Neuronal stem cell (in vitro differentiated cells): Measurements from ENCODE around the gene STN1.

ENCODE experiments used
- DNase-seq: peaks from one replicate; pipeline ENCODE4 v3.0.0-alpha.2; 2013; ENCODE audit warnings: low spot score
- H2AFZ ChIP-seq: one replicate; pipeline ENCODE4 v1.6.1; 2013; ENCODE audit warnings: mild to moderate bottlenecking, low read length, inconsistent platforms
- H2AK5ac ChIP-seq: 2 replicates; pipeline ENCODE4 v1.6.1; 2013; ENCODE audit warnings: low read depth, mild to moderate bottlenecking, inconsistent platforms, low read length, moderate library complexity, mixed read lengths
- H2BK120ac ChIP-seq: 2 replicates; pipeline ENCODE4 v1.6.1; 2013; ENCODE audit warnings: low read depth, mild to moderate bottlenecking, inconsistent platforms, low read length, moderate library complexity, mixed read lengths
- H2BK12ac ChIP-seq: one replicate; pipeline ENCODE4 v1.6.1; 2013; ENCODE audit warnings: low read length, inconsistent platforms
- H2BK15ac ChIP-seq: 2 replicates; pipeline ENCODE4 v1.6.1; 2013; ENCODE audit warnings: mild to moderate bottlenecking, low read length, inconsistent platforms, mixed read lengths
- H2BK5ac ChIP-seq: one replicate; pipeline ENCODE4 v1.6.1; 2013; ENCODE audit warnings: inconsistent platforms, mild to moderate bottlenecking, low read length, moderate library complexity
- H3K14ac ChIP-seq: one replicate; pipeline ENCODE4 v1.6.1; 2013; ENCODE audit warnings: low read length, inconsistent platforms
- H3K18ac ChIP-seq: 2 replicates; pipeline ENCODE4 v1.6.1; 2013; ENCODE audit warnings: low read length, inconsistent platforms
- H3K23ac ChIP-seq: 2 replicates; pipeline ENCODE4 v1.6.1; 2013; ENCODE audit warnings: low read depth, mild to moderate bottlenecking, mixed read lengths, low read length, inconsistent platforms; ENCODE audit not compliant: poor library complexity
- H3K27ac ChIP-seq: replicated peaks from 3 replicates; pipeline ENCODE4 v1.5.1; 2013; ENCODE audit warnings: low read length, inconsistent platforms
- H3K27me3 ChIP-seq, 3 experiments: 2 replicates each; pipeline ENCODE4 v1.6.1; 2013; ENCODE audit warnings: low read length in 3 of 3, mild to moderate bottlenecking in 2 of 3, inconsistent platforms in 1 of 3, low read depth in 1 of 3, mixed read lengths in 1 of 3, moderate library complexity in 1 of 3; ENCODE audit not compliant: control insufficient read depth in 3 of 3, insufficient read depth in 3 of 3
- H3K36me3 ChIP-seq, 2 donors: replicated peaks in 1 of 2; 2 replicates each; pipeline ENCODE4 v1.6.1; 2013; ENCODE audit warnings: low read length in 2 of 2; ENCODE audit not compliant: control insufficient read depth in 2 of 2, insufficient read depth in 2 of 2
- H3K4ac ChIP-seq: 2 replicates; pipeline ENCODE4 v1.6.1; 2013; ENCODE audit warnings: inconsistent platforms, mild to moderate bottlenecking, low read length, moderate library complexity
- H3K4me1 ChIP-seq, 2 donors: 1 replicate in 1 of 2; 2 replicates in 1 of 2; pipeline ENCODE4 v1.6.1; 2013; ENCODE audit warnings: low read length in 2 of 2, low read depth in 1 of 2; ENCODE audit not compliant: control insufficient read depth in 2 of 2, insufficient read depth in 1 of 2
- H3K4me2 ChIP-seq: one replicate; pipeline ENCODE4 v1.6.1; 2013; ENCODE audit warnings: mild to moderate bottlenecking, low read length, inconsistent platforms; ENCODE audit not compliant: insufficient read depth, poor library complexity, severe bottlenecking
- H3K4me3 ChIP-seq, 2 donors: 2 replicates each; pipeline ENCODE4 v1.5.1; 2013; ENCODE audit warnings: low read length in 2 of 2, mild to moderate bottlenecking in 2 of 2, inconsistent platforms in 1 of 2, moderate library complexity in 1 of 2
- H3K79me1 ChIP-seq: one replicate; pipeline ENCODE4 v1.6.1; 2013; ENCODE audit warnings: low read depth, mild to moderate bottlenecking, inconsistent platforms, low read length, moderate library complexity
- H3K9ac ChIP-seq: one replicate; pipeline ENCODE4 v1.6.1; 2013; ENCODE audit warnings: mild to moderate bottlenecking, low read depth, low read length, inconsistent platforms; ENCODE audit not compliant: poor library complexity
- H3K9me3 ChIP-seq, 2 donors: replicated peaks in 1 of 2; 2 replicates each; pipeline versions ENCODE3 to v1.6.1; 2013; ENCODE audit warnings: low read length in 2 of 2, mild to moderate bottlenecking in 2 of 2, inconsistent platforms in 1 of 2, low read depth in 1 of 2, mixed read lengths in 1 of 2, moderate library complexity in 1 of 2; ENCODE audit not compliant: control insufficient read depth in 2 of 2, insufficient read depth in 1 of 2
- H4K8ac ChIP-seq: one replicate; pipeline ENCODE4 v1.6.1; 2013; ENCODE audit warnings: low read depth, mild to moderate bottlenecking, inconsistent platforms, low read length, moderate library complexity
- H4K91ac ChIP-seq: one replicate; pipeline ENCODE4 v1.6.1; 2013; ENCODE audit warnings: low read length, low read depth, mild to moderate bottlenecking, inconsistent platforms; ENCODE audit not compliant: poor library complexity
- WGBS, 2 donors: extraction: QIAGEN DNeasy Blood & Tissue Kit; methylation state at CpG; one replicate each; pipeline ENCODE4 v1.1.7; 2013; ENCODE audit warnings: missing lambda C conversion rate in 2 of 2, mixed read lengths in 1 of 2; ENCODE audit not compliant: insufficient read length in 2 of 2, insufficient replicate concordance in 1 of 2; ENCODE audit errors: extremely low coverage in 2 of 2; 5-methylcytosine and 5-hydroxymethylcytosine counted together

STN1 gene

GRCh38 chr10:103911021-103911459 lies 6.9 kb downstream of the STN1 start:
- H2BK12ac ChIP-seq = no peak overlapping the region
- H3K4me1 ChIP-seq = peaks cover 9 to 19% of the 10 kb centered on the region in 2 donors
- no peak overlapping the region for H2BK120ac ChIP-seq
- H3K14ac ChIP-seq = no peak overlapping the region
- no peak overlapping the region for H3K18ac ChIP-seq
- H3K27me3 ChIP-seq = no peaks in the 10 kb centered on the region
- no peak overlapping the region for H4K91ac ChIP-seq
- H2BK15ac ChIP-seq = peak overlapping the region; percentile 85
- no CpG with 5 or more reads among the region's 3 CpGs for WGBS, 2 donors
- H3K4me3 ChIP-seq = no peak overlapping the region
- H3K23ac ChIP-seq = no peak overlapping the region
- H2AK5ac ChIP-seq = peak overlapping the region; percentile 81
- H4K8ac ChIP-seq = no peak overlapping the region
- H2AFZ ChIP-seq = no peak overlapping the region
- peaks cover 4 to 8% of the 10 kb centered on the region in 2 donors for H3K9me3 ChIP-seq
- no peak for DNase-seq
- H3K79me1 ChIP-seq = no peaks in the 10 kb centered on the region
- no peak overlapping the region for H3K9ac ChIP-seq
- no peak overlapping the region for H3K4me2 ChIP-seq
- H3K36me3 ChIP-seq = peaks cover 0 to 1% of the 10 kb centered on the region in 2 donors
- H3K4ac ChIP-seq = no peak overlapping the region
- H2BK5ac ChIP-seq = no peak overlapping the region
- H3K27ac ChIP-seq = no peak overlapping the region

- Histone ChIP-seq H3K79me1 (no peaks in the 10 kb centered on the region), H3K4me3 (no peak overlapping the region), H3K9me3 (peaks cover 4 to 8% of the 10 kb centered on the region in 2 donors), H2BK120ac (no peak overlapping the region), H4K8ac (no peak overlapping the region), H3K4me2 (no peak overlapping the region), H3K27ac (no peak overlapping the region), H2BK12ac (no peak overlapping the region), H3K36me3 (no peaks in the 10 kb centered on the region), H3K27me3 (no peaks in the 10 kb centered on the region), H2BK5ac (no peak overlapping the region), H3K23ac (no peak overlapping the region), H2AK5ac (no peak overlapping the region), H2AFZ (no peak overlapping the region), H3K4ac (no peak overlapping the region), H4K91ac (no peak overlapping the region), H3K18ac (no peak overlapping the region), H3K14ac (no peak overlapping the region), H3K4me1 (peaks cover 9 to 19% of the 10 kb centered on the region in 2 donors), H3K9ac (no peak overlapping the region), H2BK15ac (no peak overlapping the region)
- no peak for DNase-seq
- no CpG with 5 or more reads among the region's 4 CpGs for whole genome bisulfite sequencing, 2 donors
Observed at GRCh38 chr10:103910442-103911012, 7.5 kb downstream of the STN1 start.

DNA sequence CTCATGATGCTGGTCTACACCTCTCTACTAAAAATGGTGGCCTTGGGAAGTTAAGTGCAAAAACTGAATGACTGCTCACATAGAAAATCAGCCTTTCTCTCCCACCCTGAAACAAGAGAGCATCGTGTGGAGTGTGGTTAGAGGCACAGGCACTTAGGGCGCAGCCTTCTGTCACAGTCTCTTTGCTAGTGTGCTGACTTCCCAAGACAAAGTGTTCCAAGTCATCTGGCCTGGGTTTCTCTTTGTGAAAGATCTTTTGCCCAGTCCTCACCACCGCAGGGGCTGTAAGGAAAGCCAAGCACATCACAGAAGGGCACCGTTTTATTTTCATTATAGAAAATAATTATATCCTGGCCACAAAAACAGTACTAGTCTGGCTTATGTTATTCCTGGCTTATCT lies 12.5 kb downstream of the STN1 start:
- H3K79me1 ChIP-seq = no peaks in the 10 kb centered on the region
- H3K9me3 ChIP-seq = no peaks in the 10 kb centered on the region
- peaks cover 9% of the 10 kb centered on the region in 2 donors for H3K4me1 ChIP-seq
- H3K14ac ChIP-seq = no peak overlapping the region
- H3K9ac ChIP-seq = no peak overlapping the region
- no peak overlapping the region for H3K23ac ChIP-seq
- H3K4ac ChIP-seq = no peak overlapping the region
- H2BK120ac ChIP-seq = no peak overlapping the region
- H2AK5ac ChIP-seq = no peak overlapping the region
- no peak overlapping the region for H3K4me2 ChIP-seq
- H4K91ac ChIP-seq = no peak overlapping the region
- DNase-seq = no peak
- no peak overlapping the region for H4K8ac ChIP-seq
- peaks cover 0 to 13% of the 10 kb centered on the region in 2 donors for H3K36me3 ChIP-seq
- H2BK15ac ChIP-seq = no peak overlapping the region
- no peaks in the 10 kb centered on the region for H3K27me3 ChIP-seq
- no peak overlapping the region for H3K18ac ChIP-seq
- no CpG with 5 or more reads among the region's 4 CpGs for WGBS, 2 donors
- no peak overlapping the region for H3K27ac ChIP-seq
- no peak overlapping the region for H3K4me3 ChIP-seq
- H2BK12ac ChIP-seq = no peak overlapping the region
- no peak overlapping the region for H2AFZ ChIP-seq
- H2BK5ac ChIP-seq = no peak overlapping the region

- no peak overlapping the region for H3K18ac ChIP-seq
- no peaks in the 10 kb centered on the region for H3K9me3 ChIP-seq
- no peaks in the 10 kb centered on the region for H3K27me3 ChIP-seq
- H3K36me3 ChIP-seq = peaks cover 3 to 44% of the 10 kb centered on the region in 2 donors
- H2BK120ac ChIP-seq = no peak overlapping the region
- no peak overlapping the region for H3K27ac ChIP-seq
- H3K79me1 ChIP-seq = no peaks in the 10 kb centered on the region
- H4K8ac ChIP-seq = no peak overlapping the region
- H3K4me3 ChIP-seq = no peak overlapping the region
- no peak overlapping the region for H2BK5ac ChIP-seq
- H2AK5ac ChIP-seq = no peak overlapping the region
- no CpG with 5 or more reads among the region's 5 CpGs for WGBS, 2 donors
- no peak overlapping the region for H3K9ac ChIP-seq
- no peak for DNase-seq
- no peak overlapping the region for H2AFZ ChIP-seq
- H4K91ac ChIP-seq = no peak overlapping the region
- no peak overlapping the region for H3K4me2 ChIP-seq
- H2BK12ac ChIP-seq = no peak overlapping the region
- H3K4ac ChIP-seq = no peak overlapping the region
- H3K23ac ChIP-seq = no peak overlapping the region
- H3K14ac ChIP-seq = no peak overlapping the region
- H2BK15ac ChIP-seq = no peak overlapping the region
- H3K4me1 ChIP-seq = peaks cover 2 to 5% of the 10 kb centered on the region in 2 donors
Observed at GRCh38 chr10:103901299-103901698, 16.7 kb downstream of the STN1 start.
